Epithelial cell of esophagus (primary cell): Measurements from ENCODE around the gene PLSCR2.

Source experiments
- DNase-seq: peaks from one replicate; pipeline ENCODE4 v3.0.0; 2010; ENCODE audit warnings: low read depth
- H3K4me3 ChIP-seq: 2 replicates; pipeline ENCODE4 v1.5.1; 2011; ENCODE audit warnings: mild to moderate bottlenecking, low read length, control low read depth
- TF ChIP-seq, protein P1 (sequence below): IDR thresholded peaks from 2 replicates; pipeline ENCODE4 v1.5.1; 2011; ENCODE audit warnings: low read depth, mild to moderate bottlenecking, low read length, control low read depth, inconsistent platforms; ENCODE audit not compliant: insufficient read depth; ENCODE audit errors: missing control alignments

Gene PLSCR2

DNA sequence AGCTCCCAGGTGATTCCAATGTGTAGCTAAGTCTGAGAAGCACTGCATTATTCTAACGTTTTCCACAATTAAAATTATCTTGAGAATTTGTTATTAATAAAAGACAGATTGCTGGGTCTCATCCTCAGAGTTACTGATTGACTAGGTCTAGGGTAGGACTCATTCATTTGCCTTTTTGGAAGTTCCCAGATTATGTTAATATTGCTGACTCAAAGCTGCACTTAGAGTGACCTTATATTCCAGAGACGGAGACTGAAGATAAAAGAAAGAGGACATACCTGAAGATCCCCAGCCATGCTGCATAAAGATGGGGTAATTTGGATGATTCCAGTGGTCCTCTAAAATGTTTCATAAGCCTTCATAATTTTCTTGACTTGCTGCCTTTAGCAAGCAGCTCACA is 81.8 kb downstream of the PLSCR2 start:
- DNase-seq, result no peak
- TF ChIP-seq, protein P1, sequence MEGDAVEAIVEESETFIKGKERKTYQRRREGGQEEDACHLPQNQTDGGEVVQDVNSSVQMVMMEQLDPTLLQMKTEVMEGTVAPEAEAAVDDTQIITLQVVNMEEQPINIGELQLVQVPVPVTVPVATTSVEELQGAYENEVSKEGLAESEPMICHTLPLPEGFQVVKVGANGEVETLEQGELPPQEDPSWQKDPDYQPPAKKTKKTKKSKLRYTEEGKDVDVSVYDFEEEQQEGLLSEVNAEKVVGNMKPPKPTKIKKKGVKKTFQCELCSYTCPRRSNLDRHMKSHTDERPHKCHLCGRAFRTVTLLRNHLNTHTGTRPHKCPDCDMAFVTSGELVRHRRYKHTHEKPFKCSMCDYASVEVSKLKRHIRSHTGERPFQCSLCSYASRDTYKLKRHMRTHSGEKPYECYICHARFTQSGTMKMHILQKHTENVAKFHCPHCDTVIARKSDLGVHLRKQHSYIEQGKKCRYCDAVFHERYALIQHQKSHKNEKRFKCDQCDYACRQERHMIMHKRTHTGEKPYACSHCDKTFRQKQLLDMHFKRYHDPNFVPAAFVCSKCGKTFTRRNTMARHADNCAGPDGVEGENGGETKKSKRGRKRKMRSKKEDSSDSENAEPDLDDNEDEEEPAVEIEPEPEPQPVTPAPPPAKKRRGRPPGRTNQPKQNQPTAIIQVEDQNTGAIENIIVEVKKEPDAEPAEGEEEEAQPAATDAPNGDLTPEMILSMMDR, result no peak
- H3K4me3 ChIP-seq, result no peak overlapping the region

- TF ChIP-seq, protein P1, result no peak
- H3K4me3 ChIP-seq, result no peak overlapping the region
- DNase-seq, result no peak
These were observed 82.4 kb downstream of the PLSCR2 start for GRCh38 chr3:146386936-146387335.

GRCh38 chr3:146384786-146385185 is 84.6 kb downstream of the PLSCR2 start:
- H3K4me3 ChIP-seq, result no peak overlapping the region
- DNase-seq, result no peak
- TF ChIP-seq, protein P1, result no peak
